ENCODE results near the gene CCDC14. TPM values are rescaled to one million over a fixed set of nuclear protein-coding genes. Genes with fewer than 3 reads are reported as not detected.

The CCDC14 gene
- total and polyA plus RNA-seq, 7 donors = 3.5 to 7.3 (median 5.6) TPM

DNA sequence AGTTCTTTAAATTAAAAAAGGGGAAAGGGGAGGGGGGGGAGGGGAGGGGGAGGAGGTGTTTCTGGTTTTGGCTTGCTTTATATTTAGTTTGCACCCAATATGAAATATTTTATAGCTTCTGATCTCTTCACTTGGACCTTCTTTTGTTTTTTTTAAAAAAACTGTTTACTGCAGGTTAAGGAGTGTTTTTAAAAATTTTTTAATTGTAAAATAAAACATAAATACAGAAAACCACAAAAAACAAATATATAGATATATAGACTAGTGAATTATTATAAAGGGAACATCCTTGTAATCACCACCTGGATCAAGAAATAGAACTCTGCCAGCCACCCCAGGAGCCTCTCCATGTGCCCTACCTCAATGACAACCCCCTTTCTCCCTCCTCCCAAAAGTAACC lies 76.0 kb downstream of the CCDC14 start:
- Histone ChIP-seq H3K4me3 (peak overlapping the region; percentile 65), H3K9me3 (no peaks in the 10 kb centered on the region)
- intact Hi-C loops (cut with DNase I) = loop anchor here in 1 of 2 donors (10.0 kb wide), 1 partner anchor 100 kb away; no protein-coding TSS in a partner anchor

DNA sequence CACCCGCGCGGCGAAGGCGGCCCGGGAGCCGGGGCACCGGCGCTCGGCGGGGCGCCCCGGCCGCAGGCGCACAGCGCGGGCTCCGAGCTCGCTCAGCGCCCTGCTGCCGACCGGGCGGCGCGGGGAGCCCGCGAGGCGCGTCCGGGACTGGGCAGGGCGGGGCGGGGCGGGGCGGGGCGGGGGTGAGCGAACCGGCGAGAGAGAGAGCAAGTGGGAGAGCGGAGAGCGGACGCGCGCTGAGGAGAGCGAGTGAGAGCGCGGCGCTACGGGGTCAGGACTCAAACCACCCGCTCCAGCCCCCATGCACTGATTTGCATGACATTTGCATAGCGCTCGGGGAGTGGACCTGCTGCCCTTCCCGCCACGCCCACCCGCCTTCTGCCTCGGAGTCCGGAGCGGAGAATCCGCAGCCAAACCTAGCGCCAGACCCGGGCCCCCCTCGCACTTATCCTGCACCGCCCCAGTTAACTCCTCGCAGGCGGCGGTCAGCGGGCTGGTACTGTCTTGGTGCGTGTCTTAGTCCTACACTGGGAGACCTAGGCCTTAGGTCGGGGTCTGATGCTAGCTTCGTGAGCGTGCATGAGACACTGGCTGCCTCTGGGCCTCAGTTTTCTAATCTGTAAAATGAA lies 76.7 kb downstream of the CCDC14 start, which contains the start of gene MYLK:
Gene MYLK (minus strand): TSS at position 130 of the 629 bp plus-strand sequence. CDS start 90,491 bp downstream, outside the sequence.
- Histone ChIP-seq H3K36me3 (ENCODE audit: insufficient read depth in 1 of 2, low read depth in 1 of 2) (no peaks in the 10 kb centered on the region), H3K27ac (no peak within 1 kb of the TSS), H3K4me3 (peak within 1 kb of the TSS; percentile 65), H3K27me3 (ENCODE audit: insufficient read depth in 3 of 3, low read length in 2 of 3) (peaks cover 0 to 4% (median 0%) of the 10 kb centered on the region in 3 donors), H3K4me1 (peaks cover 10% of the 10 kb centered on the region), H3K9me3 (no peaks in the 10 kb centered on the region)
- DNase-seq (peak; percentile 82 to 86), ATAC-seq (peak; percentile 94 to 100 (median 98))
- no peak for TF ChIP-seq CTCF (IDR thresholded peaks at IDR 0.05)
- WGBS, 3 donors = 1 to 3% (median 2%) methylated on average over 38 to 70 of the region's 70 CpGs
- intact Hi-C loops (cut with DNase I) = loop anchor here in 1 of 2 donors (10.0 kb wide), 1 partner anchor 100 kb away; no protein-coding TSS in a partner anchor

More for the DNA sequence above, 76.0 kb downstream of the CCDC14 start:
- DNase-seq (no peak), ATAC-seq (no peak)
- TF ChIP-seq CTCF (IDR thresholded peaks at IDR 0.05) = no peak
- no peak overlapping the region for H3K27ac ChIP-seq
- H3K36me3 ChIP-seq (ENCODE audit: insufficient read depth in 1 of 2, low read depth in 1 of 2) = no peaks in the 10 kb centered on the region
- peaks cover 10% of the 10 kb centered on the region for H3K4me1 ChIP-seq
- peaks cover 0 to 4% (median 0%) of the 10 kb centered on the region in 3 donors for H3K27me3 ChIP-seq (ENCODE audit: insufficient read depth in 3 of 3, low read length in 2 of 3)

- 5 to 7% (median 5%) methylated on average over 24 to 29 of the region's 29 CpGs for whole genome bisulfite sequencing, 3 donors
- peak in 1 of 2 donors; percentile 17 for DNase-seq
- H3K4me3 ChIP-seq = peak overlapping the region; percentile 65
- no peak for TF ChIP-seq CTCF (IDR thresholded peaks at IDR 0.05)
- no peak overlapping the region for H3K27ac ChIP-seq
- no peaks in the 10 kb centered on the region for H3K9me3 ChIP-seq
- ATAC-seq = no peak
- H3K36me3 ChIP-seq (ENCODE audit: insufficient read depth in 1 of 2, low read depth in 1 of 2) = no peaks in the 10 kb centered on the region
- intact Hi-C loops (cut with DNase I) = loop anchor here in 1 of 2 donors (10.0 kb wide), 1 partner anchor 101 kb away; no protein-coding TSS in a partner anchor
- H3K4me1 ChIP-seq = peaks cover 10% of the 10 kb centered on the region
- H3K27me3 ChIP-seq (ENCODE audit: insufficient read depth in 3 of 3, low read length in 2 of 3) = peaks cover 0 to 4% (median 0%) of the 10 kb centered on the region in 3 donors
Measured at GRCh38 chr3:123883701-123884202, 77.3 kb downstream of the CCDC14 start.

DNA sequence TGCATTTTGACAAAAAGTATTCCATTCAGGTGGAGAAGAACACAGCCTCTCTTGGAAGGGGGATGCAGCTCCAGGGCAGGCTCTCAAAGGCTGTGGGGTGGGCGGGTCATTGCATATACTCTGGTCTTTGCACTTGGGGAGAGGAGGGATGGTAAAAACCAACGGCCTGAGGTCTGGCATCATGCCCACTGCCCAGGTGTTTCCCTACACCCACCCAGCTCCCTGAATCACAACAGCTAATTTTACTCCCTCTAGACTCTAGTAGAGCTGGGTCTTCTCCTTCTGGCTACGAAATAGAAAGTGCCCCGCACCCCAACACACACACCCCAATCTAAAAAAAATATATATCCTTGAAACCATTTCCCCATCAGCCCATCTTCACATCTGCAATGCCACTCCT lies 77.9 kb downstream of the CCDC14 start:
- Histone ChIP-seq H3K4me1 (peaks cover 10% of the 10 kb centered on the region), H3K27me3 (ENCODE audit: insufficient read depth in 3 of 3, low read length in 2 of 3) (peaks cover 0 to 4% (median 0%) of the 10 kb centered on the region in 3 donors), H3K4me3 (peak overlapping the region; percentile 65), H3K9me3 (no peaks in the 10 kb centered on the region), H3K36me3 (ENCODE audit: insufficient read depth in 1 of 2, low read depth in 1 of 2) (no peaks in the 10 kb centered on the region), H3K27ac (no peak overlapping the region)
- intact Hi-C loops (cut with DNase I) = loop anchor here in 1 of 2 donors (10.0 kb wide), 1 partner anchor 102 kb away; no protein-coding TSS in a partner anchor
- no peak for ATAC-seq
- WGBS, 3 donors = 64 to 72% (median 67%) methylated on average over 4 of the region's 4 CpGs
- DNase-seq = no peak
- no peak for TF ChIP-seq CTCF (IDR thresholded peaks at IDR 0.05)
